GM19397 (cell line): ENCODE data around the gene BOD1.
A peak's percentile ranks its signal among the peaks of the same experiment; 100 is the strongest.

ENCODE experiments used
- ATAC-seq: cut with Tn5 transposase; IDR thresholded peaks from one replicate; pipeline ENCODE4 v1.9.1; 2021; ENCODE audit warnings: mild to moderate bottlenecking, moderate library complexity; ENCODE audit not compliant: unreplicated experiment

Gene BOD1

DNA sequence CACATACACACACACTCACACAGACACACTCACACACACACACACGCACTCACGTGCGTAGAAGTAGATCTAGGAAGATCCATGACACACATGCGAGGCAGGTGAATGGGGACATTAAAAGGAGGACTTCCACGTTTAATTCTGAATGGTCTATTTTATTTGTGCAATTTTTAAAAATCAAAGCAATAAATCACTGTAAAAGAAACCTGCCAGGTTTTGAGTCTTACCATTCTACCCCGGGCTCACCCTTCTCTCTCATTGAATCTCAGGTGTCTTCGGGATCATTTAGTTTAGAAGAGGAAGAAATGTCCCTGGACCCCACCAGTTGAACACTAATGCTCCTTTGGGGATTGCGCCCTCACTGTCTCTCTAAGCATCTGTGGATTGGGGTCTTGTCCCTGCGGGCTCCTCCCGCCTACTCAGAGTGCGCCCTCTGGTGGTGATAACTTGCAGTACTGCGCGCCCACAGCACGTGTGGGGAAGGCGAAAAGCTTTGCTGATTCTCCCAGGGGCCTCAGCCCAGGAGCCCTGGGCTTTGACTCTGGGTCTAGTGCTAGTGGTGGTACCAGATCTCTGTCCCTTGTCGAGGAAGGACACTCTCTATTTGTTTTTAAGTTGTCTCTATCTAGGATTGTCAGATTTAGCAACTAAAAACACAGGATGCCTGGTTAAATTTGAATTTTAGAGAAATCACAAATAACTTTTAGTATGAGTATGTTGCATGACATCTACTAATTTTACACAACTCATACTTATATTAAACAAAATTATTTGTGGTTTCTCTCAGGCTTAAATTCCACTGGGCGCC is 34.8 kb downstream of the BOD1 start:
- ATAC-seq = no peak

DNA sequence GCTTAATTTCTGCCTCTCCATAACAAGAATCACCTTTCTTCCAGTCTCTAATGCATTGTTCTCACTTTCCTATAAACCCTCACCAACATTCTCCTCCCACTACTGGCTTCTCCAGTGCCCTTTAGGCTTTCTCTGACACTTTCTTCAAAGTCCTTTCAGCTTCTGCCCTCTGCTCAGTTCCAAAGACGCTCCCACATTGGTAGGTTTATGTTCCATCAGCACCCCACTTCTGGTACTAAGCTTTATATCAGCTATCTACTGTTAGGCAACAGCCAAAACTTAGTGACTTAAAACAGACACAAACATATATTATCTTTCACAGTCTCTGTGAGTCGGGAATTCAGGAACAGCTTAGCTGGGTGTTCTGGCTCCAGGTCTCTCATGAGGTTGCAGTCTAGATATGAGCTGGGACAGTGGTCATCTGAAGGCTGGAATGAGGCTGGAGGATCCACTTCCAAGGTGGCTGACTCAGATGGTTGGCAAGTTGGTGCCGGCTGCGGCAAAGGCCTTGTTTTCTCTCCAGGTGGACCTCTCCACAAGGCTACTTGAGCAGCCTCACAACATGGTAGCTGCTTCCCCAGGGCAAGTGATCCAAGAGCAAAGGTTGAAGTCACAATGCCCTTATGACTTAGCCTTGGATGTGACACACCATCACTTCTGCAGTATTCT is 37.4 kb downstream of the BOD1 start:
- ATAC-seq = no peak

DNA sequence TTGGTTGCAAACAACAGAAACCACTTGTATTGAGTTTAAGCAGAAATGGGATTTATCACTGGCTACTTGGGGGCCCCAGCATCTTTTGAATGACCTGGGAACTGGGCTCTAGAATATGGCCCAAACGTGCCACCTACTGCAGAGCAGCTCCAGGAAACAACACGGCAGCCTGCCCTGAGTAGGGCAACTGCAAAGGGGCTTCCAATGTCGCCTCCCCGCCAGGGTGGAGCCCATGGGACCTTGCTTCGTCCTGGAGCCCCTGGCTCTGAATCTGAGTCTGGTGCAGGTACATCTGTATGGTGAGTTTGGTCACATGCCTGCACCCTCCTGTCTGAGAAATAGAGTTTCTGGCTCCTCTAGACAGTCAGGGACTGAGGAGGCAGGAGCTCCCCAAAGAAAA is 38.6 kb downstream of the BOD1 start:
- no peak for ATAC-seq

DNA sequence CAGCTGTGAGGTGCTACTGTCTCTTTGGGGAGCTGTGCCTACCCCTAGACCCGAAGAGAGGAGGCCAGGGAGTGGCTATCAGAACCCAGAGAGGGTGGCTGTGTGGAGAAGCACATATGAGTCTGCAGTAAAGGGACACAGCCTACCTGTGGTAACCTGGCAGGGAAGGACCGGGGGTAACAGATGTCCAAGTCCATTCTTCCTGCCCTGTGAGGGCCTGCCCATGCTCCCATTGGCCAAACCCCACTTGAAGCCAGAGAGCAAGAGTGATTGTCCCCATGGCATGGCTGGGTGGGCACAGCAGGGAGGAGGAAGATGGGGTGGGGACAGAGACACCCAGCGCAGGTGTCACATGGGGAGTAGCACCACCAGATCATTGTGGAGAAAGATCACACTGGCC is 39.3 kb downstream of the BOD1 start:
- no peak for ATAC-seq

DNA sequence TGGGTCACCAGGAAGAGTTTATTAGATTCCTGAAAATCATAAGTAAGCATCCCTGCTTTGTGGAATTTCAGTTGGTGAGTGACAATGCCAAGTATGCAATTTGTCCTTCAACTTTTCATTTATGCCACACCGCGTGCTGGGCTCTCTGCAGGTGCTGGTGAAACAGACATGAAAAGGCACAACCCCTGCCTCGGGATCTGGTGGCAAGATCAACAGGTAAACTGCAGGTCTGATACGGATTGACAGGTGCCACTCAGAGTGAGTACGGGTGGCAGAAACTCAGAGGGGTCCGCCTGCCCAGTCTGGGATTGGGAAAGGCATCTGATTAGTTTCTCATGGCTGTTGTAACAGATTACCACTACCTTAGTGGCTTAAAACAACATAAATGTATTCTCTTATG is 40.5 kb downstream of the BOD1 start:
- no peak for ATAC-seq

DNA sequence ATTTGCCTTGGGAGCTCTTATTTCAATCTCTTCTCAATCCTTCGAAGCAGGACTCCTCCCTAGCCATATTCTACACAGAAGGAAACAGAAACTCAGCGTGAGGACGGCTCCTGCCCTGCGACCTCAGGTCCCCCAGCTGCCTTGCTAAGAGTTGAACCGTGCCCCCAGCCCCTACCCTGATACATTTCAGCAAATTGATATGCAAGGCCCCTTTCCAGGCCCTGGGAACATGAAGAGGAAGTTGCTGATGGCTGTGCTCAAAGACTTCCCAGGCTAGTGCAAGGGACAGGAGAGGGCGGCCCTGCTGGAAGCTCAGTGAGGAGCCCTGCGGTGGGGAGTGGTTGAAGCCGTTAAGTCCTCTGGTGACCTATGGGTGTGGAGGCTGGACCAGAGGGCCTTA is 41.5 kb downstream of the BOD1 start:
- ATAC-seq = no peak

DNA sequence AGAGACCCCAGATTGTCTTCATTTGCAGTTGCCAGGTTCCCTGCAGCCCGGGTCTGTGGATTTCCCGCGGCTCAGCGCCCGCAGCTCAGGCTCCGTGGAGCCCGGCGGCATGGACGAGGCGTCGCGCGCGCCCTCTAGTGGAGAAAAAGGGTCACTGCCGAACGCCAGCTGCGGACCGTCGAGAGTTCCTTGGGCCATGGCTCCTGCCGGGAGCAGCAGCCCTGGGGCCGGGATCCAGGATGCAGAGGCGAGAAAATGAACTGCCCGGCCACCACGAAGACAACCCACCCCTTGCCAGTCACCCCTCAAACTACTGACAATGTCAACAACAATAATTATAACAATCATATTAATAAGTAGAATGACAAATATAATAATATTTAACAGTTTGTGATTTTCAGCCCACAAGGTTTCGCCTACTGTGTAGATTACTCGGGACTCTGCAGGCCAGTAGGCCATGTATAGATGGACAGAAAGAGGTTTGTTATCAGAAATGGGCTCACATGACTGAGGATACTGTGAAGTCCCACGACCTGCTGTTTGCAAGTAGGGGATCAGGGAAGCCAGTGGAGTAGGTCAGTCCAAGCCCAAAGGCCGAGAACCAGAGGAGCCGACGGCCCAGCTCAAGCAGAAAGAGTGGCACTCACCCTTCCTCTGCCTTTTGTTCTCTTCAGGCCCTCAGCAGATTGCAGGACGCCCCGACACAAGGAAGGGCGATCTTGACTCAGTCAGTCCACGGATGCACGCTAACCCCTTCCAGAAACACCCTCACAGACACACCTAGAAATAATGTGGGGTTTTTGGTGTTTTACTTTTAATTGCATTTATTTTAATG is 43.1 kb downstream of the BOD1 start:
- ATAC-seq = peak; percentile 74

DNA sequence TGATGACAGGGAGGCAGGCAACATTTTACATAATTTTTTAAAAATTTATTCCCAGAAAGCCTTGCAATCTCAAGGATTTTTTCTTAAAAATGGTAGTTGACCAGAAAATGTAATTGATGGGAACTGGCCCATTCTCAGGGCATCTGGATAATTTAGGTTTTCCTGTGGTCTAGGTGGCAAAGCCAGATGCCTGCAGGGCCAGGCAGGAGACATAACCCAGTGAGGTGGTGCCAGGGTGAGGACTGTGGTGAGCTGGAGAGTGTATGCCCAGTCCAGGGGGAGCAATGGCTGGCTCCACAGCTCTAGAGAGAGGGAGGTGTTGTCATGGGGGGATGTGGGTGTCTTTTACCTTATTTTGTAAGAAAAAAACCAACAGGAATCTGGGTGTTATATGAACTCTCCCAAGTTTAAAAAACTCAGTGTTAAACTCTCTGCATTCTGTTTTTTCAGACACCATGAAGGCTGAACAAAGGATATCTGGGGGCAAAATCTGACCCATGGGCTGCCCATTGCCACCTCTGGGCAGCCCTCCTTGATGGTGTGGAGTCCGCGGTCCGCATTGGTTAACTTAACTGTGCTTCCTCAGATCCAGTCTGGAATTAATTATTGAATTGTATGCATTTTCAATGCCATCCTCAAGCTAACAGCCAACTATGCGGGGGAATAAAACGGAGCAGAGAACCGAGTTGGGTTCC is 43.9 kb downstream of the BOD1 start:
- ATAC-seq = no peak

DNA sequence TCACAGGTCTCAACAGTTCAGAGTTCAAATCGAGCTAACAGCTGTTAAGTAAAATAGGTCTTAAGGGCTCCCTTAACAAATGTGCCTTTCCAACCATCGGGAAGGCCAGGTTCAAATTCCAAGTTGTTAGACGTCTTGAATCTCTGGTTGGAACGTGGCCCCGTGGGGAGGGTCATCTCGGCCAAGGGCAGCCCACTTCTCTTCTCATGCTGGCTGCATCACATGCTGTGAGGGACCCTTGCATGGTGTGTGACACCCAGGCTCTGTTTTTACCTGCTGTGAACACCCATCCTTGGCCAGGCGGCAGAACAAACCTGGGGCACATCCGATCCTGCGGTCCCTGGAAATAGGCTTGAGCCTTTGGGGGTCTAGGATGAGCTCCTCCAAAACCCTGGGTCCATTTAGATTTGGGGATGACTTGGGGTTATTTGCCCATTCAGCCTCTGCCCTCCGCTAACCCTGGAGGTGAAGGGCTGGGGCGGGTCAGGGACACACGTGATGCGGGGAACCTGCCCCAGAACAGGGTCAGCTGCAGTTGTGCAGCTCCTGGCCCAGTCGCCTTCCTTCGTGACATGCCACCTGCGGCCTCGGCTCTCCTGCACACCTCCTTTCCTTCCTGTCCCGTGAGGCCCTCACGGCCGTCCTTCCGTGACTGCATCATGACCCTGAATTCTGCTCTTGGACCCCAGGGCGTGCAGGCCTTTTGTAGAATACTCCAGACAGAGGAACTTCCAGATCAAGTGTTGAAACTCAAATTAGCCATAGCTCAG is 45.9 kb downstream of the BOD1 start:
- ATAC-seq = no peak

DNA sequence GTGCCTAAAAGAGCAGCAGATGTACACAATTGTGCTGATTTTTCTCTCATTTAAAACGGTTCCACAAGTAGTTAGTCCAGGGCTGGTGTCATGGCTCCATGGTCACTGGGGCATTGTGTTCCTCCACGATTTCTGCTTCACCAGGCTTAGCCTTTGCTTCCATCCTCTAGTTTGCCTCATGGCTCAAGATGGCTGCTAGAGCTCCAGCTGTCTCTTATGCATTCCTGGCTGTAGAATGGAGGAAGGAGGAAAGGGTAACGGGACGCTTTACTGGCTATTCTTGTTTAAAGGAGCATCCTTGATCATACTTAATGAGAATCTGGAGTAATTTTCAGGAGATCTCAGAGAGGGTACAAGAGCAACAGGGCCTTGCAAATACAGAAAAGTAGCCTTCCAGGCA is 47.7 kb downstream of the BOD1 start:
- no peak for ATAC-seq

DNA sequence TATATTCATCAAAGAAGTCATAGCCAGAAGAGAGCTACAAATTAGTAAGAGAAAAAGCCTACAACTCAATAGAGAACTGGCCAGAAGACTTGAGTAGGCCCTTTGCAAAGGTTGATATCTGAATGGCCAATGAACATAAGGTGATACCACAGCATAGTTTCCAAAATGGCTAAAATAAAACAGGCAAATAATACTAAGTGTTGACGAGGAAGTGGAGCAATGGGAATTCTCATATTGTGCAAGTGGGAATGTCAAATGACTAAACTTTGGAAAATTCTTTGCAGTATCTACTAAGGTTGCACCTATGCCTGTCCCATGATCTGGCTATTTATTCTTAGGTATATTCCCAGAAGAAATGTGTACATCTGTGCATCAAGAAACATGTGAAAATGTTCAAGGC is 48.3 kb downstream of the BOD1 start:
- ATAC-seq = no peak

DNA sequence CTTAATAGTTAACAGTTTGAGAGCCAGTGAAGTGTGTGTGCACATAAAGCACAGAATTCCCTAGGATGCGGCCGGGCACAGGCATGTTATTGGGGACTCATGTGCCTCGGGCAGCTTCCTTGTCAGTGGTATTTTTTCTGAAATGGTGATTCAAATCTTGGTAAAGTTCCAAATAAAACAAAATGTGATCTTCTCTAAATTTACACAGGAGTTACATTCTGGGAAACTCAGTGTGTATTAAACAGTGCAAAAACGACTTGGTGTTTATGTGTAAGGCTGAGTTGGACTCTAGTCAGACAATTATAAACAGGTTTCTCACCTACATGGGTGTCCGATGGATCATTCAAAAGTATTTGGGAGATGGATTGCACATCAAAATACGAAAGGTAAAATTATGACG is 48.9 kb downstream of the BOD1 start:
- no peak for ATAC-seq

DNA sequence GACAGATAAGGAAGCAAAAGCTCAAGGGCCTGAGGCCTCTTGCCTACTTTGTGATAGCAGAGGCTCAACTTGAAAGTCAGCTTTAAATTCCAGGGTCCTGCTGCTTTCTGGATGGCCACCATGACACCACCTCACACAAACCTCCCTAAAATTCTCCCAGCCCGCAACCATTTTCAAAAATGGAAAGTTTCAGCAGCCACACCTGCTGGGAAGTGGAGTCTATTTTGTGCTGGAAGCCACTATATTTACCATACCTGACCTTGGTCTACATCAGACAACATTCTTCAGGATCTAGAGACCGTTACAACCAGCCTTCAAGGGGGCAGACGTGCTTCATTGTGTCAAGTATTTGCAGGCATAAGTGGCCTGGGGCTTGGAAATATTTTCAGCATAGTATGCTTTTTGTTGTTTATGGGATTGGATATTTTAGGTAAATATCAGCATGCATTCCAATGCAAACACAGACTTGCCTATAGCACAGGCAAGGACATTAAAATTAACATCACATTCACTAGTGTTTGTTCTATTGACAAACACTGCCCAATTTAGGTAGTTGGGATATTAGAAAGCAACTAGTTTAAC is 50.9 kb downstream of the BOD1 start:
- no peak for ATAC-seq

DNA sequence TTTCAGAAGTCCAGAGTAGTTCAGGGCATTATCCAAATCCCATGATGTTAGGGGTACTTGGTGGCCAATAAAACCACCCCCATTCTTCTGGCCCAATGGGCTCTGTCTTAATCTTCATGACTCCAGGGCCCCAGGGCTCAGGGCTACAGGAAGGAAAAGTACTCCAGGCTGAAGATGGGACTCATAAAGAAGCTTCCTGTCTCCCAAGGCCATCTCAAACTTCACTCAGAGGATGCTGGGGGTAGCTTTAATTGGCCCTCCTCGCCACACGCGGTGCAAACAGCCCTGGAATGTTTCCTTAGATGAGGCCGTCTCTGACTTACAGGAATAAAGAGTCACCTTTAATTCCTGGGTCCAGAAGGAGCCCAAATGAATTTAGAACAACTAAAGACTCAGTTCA is 52.3 kb downstream of the BOD1 start:
- no peak for ATAC-seq

DNA sequence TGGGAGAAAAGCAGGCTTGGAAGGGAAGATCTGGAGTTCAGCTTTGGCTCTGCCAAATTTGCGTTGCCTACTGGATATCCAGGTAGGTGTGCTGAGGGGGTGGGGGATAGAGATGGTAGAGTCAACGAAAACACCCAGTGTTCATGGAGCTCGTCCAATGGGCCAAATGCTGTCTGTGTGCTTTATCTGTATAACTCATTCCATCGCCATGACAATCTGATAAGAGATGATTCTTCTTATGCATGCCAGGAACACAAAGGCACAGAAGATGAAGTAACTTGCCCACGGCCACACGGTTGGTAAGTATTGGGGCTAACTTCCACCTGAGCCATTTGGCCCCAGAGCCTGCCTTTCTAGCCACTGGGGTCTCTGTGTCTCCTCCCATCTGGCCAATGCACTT is 53.2 kb downstream of the BOD1 start:
- ATAC-seq = no peak

DNA sequence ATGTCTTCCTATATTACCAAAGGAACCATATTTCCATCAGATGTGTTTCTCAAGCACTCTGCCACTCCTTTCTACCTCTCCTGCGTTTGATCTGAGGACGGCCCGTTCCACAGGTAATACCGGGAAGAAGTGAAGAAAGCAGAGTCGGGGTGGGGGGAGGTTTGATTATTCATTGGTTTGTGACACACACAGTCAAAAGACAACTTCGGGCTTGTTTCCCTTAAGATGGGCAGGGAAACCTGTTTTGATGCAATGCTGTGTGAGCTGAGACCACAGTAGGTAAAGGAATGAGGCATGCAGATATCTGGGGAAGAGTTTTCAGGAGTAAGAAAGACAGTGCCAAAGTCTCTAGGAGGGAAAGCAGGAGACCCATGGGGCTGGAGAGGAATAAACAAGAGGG is 54.0 kb downstream of the BOD1 start:
- ATAC-seq = no peak
